ENCODE measurements around the gene MRPL49. TPM values are rescaled to one million over a fixed set of nuclear protein-coding genes. Genes with fewer than 3 reads are reported as not detected.

MRPL49 gene
- total RNA-seq, 1 donor from 2014 or later: 53.7 TPM

GRCh38 chr11:65104628-65105027, 17.5 kb upstream of the MRPL49 start:
- DNase-seq (no peak), ATAC-seq (no peak)
- H3K4me1 ChIP-seq: no peaks in the 10 kb centered on the region
- intact Hi-C loops (cut with DNase I): no loop called here
- H3K27me3 ChIP-seq: no peaks in the 10 kb centered on the region
- H3K27ac ChIP-seq: peak overlapping the region; percentile 8
- TF ChIP-seq CTCF (IDR thresholded peaks at IDR 0.05): no peak
- no peak overlapping the region for H3K4me3 ChIP-seq
- peaks cover 23% of the 10 kb centered on the region for H3K36me3 ChIP-seq
- H3K9me3 ChIP-seq: no peaks in the 10 kb centered on the region

- DNase-seq (no peak), ATAC-seq (no peak)
- H3K9me3 ChIP-seq: no peaks in the 10 kb centered on the region
- H3K4me3 ChIP-seq: no peak overlapping the region
- peaks cover 9% of the 10 kb centered on the region for H3K4me1 ChIP-seq
- H3K27ac ChIP-seq: no peak overlapping the region
- H3K36me3 ChIP-seq: peaks cover 26% of the 10 kb centered on the region
- intact Hi-C loops (cut with DNase I): no loop called here
- TF ChIP-seq CTCF (IDR thresholded peaks at IDR 0.05): no peak
- H3K27me3 ChIP-seq: no peaks in the 10 kb centered on the region
These were observed 15.0 kb upstream of the MRPL49 start for GRCh38 chr11:65107078-65107477.

- Histone ChIP-seq H3K36me3 (peaks cover 26% of the 10 kb centered on the region), H3K4me3 (no peak overlapping the region), H3K27me3 (no peaks in the 10 kb centered on the region), H3K9me3 (no peaks in the 10 kb centered on the region), H3K4me1 (peaks cover 18% of the 10 kb centered on the region), H3K27ac (no peak overlapping the region)
- DNase-seq (no peak), ATAC-seq (no peak)
- no peak for TF ChIP-seq CTCF (IDR thresholded peaks at IDR 0.05)
- intact Hi-C loops (cut with DNase I): no loop called here
These were observed 14.2 kb upstream of the MRPL49 start for GRCh38 chr11:65107751-65108468.

- no peaks in the 10 kb centered on the region for H3K27me3 ChIP-seq
- DNase-seq (no peak), ATAC-seq (no peak)
- intact Hi-C loops (cut with DNase I): no loop called here
- no peak overlapping the region for H3K27ac ChIP-seq
- TF ChIP-seq CTCF (IDR thresholded peaks at IDR 0.05): no peak
- no peak overlapping the region for H3K4me3 ChIP-seq
- peaks cover 26% of the 10 kb centered on the region for H3K36me3 ChIP-seq
- H3K4me1 ChIP-seq: peaks cover 24% of the 10 kb centered on the region
- H3K9me3 ChIP-seq: no peaks in the 10 kb centered on the region
These were observed 13.5 kb upstream of the MRPL49 start for GRCh38 chr11:65108469-65109123.

- DNase-seq: no peak
- peaks cover 26% of the 10 kb centered on the region for H3K36me3 ChIP-seq
- H3K4me1 ChIP-seq: peaks cover 25% of the 10 kb centered on the region
These were observed 12.6 kb upstream of the MRPL49 start for GRCh38 chr11:65109231-65110198.

More at GRCh38 chr11:65109231-65110198, 12.6 kb upstream of the MRPL49 start:
- Histone ChIP-seq H3K27ac (no peak overlapping the region), H3K9me3 (no peaks in the 10 kb centered on the region), H3K27me3 (no peaks in the 10 kb centered on the region), H3K4me3 (no peak overlapping the region)
- intact Hi-C loops (cut with DNase I): no loop called here
- ATAC-seq: no peak
- TF ChIP-seq CTCF (IDR thresholded peaks at IDR 0.05): no peak
